ENCODE measurements around the gene APOL1.
A peak's percentile ranks its signal among the peaks of the same experiment; 100 is the strongest.

DNA sequence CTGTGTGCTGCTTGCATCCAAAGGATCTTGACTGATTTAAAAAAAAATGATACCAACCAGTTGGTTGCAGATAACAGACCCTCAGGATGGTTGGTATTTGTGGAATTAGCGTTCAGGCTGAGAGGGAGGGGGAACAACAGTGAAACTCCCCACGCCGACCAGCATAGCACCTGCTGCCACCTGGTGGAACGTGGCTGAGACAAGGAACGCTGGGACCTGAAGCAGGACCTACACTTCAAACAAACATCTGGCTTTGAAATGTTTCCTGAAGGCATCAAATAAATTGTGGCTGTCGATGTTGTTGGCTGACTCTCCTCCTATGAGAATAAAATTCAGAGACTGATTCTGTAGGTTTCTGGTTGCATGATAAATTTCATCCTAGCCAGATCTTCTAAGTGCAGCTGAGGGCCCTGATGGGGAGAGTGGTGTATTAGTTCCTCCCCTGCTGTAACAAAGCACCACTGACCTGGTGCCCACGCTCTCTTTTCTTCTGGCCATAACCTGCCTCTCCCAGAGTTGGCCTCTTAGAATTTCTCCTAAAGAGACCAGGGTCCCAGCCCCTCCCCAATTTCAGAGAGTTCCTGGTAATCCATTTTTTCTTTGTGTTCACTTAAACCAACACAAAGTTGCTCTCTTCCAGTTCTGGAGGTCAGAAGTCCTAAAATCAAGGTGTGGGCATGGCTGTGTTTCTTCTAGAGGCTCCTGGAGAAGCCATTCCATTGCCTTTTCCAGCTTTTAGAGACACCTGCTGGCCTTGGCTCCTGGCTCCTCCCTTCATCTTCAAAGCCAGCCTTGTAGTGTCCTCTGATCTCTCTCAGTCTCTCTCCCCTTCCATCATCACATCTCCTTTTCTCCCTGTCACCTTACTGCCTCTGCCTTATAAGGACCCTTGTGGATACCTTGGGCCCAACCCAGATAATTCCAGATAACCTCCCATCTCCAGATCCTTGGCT is 30.9 kb upstream of the APOL1 start:
- no peak for TF ChIP-seq POLR2A (IDR thresholded peaks at IDR 0.05; ENCODE audit: low read depth, low read length)
- TF ChIP-seq, protein P1, sequence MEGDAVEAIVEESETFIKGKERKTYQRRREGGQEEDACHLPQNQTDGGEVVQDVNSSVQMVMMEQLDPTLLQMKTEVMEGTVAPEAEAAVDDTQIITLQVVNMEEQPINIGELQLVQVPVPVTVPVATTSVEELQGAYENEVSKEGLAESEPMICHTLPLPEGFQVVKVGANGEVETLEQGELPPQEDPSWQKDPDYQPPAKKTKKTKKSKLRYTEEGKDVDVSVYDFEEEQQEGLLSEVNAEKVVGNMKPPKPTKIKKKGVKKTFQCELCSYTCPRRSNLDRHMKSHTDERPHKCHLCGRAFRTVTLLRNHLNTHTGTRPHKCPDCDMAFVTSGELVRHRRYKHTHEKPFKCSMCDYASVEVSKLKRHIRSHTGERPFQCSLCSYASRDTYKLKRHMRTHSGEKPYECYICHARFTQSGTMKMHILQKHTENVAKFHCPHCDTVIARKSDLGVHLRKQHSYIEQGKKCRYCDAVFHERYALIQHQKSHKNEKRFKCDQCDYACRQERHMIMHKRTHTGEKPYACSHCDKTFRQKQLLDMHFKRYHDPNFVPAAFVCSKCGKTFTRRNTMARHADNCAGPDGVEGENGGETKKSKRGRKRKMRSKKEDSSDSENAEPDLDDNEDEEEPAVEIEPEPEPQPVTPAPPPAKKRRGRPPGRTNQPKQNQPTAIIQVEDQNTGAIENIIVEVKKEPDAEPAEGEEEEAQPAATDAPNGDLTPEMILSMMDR (conservative IDR thresholded peaks at IDR 0.05; ENCODE audit: low read depth, low read length) = peak; percentile 48
- no peak for TF ChIP-seq MAFK (IDR thresholded peaks at IDR 0.05; ENCODE audit: low read depth, low read length)
- TF ChIP-seq CEBPB (IDR thresholded peaks at IDR 0.05; ENCODE audit: low read depth, low read length) = no peak
- TF ChIP-seq RCOR1 (IDR thresholded peaks at IDR 0.05; ENCODE audit: insufficient replicate concordance, low read length) = no peak
- TF ChIP-seq SMC3 (IDR thresholded peaks at IDR 0.05; ENCODE audit: low read depth, low read length) = peak; percentile 53
- no peak for TF ChIP-seq RFX5 (IDR thresholded peaks at IDR 0.05; ENCODE audit: low read depth, low read length)
- TF ChIP-seq RAD21 (IDR thresholded peaks at IDR 0.05; ENCODE audit: low read length) = peak; percentile 55
- TF ChIP-seq MXI1 (IDR thresholded peaks at IDR 0.05; ENCODE audit: borderline replicate concordance, low read depth, low read length) = no peak
- TF ChIP-seq, protein P2, sequence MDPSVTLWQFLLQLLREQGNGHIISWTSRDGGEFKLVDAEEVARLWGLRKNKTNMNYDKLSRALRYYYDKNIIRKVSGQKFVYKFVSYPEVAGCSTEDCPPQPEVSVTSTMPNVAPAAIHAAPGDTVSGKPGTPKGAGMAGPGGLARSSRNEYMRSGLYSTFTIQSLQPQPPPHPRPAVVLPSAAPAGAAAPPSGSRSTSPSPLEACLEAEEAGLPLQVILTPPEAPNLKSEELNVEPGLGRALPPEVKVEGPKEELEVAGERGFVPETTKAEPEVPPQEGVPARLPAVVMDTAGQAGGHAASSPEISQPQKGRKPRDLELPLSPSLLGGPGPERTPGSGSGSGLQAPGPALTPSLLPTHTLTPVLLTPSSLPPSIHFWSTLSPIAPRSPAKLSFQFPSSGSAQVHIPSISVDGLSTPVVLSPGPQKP (IDR thresholded peaks at IDR 0.05; ENCODE audit: borderline replicate concordance, low read depth, low read length) = no peak
- TF ChIP-seq BHLHE40 (IDR thresholded peaks at IDR 0.05; ENCODE audit: low read depth, low read length) = no peak
- TF ChIP-seq MAZ (IDR thresholded peaks at IDR 0.05; ENCODE audit: borderline replicate concordance, low read depth, low read length) = no peak

Measured in IMR-90 (cell line).